K562 (cell line): ENCODE data around the gene HNRNPF. TPM values are rescaled to one million over a fixed set of nuclear protein-coding genes. Genes with fewer than 3 reads are reported as not detected.

Experiments
- CBFB ChIP-seq: sonication (generic); formaldehyde crosslinking; IDR thresholded peaks from 2 replicates; pipeline ENCODE4 v1.4.0; 2020; ENCODE audit warnings: mild to moderate bottlenecking, missing genetic modification reagents
- EP400 ChIP-seq: fragments of 450-650 bp; IDR thresholded peaks from 2 replicates; pipeline ENCODE4 v1.6.1; 2017; ENCODE audit warnings: antibody characterized with exemption, mild to moderate bottlenecking, moderate library complexity
- HDGF ChIP-seq: fragments of 450-650 bp; IDR thresholded peaks from 2 replicates; pipeline ENCODE4 v1.6.1; 2016
- HNRNPLL ChIP-seq: fragments of 200-400 bp; formaldehyde crosslinking; IDR thresholded peaks from 2 replicates; pipeline ENCODE4 v1.6.1; 2017; ENCODE audit warnings: low read length, low read depth, mild to moderate bottlenecking; ENCODE audit not compliant: poor library complexity, severe bottlenecking
- MCM7 ChIP-seq, 2 experiments: fragments of 450-650 bp; IDR thresholded peaks; 2 replicates each; pipeline ENCODE4 v1.6.1; 2016 to 2018
- MEF2D ChIP-seq: conservative IDR thresholded peaks from 2 replicates; pipeline ENCODE4 v1.6.1; 2016; ENCODE audit warnings: low read depth, missing genetic modification characterization, missing compliant biosample characterization
- NBN ChIP-seq: fragments of 450-650 bp; IDR thresholded peaks from 2 replicates; pipeline ENCODE4 v1.6.1; 2016; ENCODE audit warnings: low read depth, mild to moderate bottlenecking
- NR2C1 ChIP-seq, 2 experiments: fragments of 450-650 bp; IDR thresholded peaks; 2 replicates each; pipeline ENCODE4 v1.6.1; 2017; ENCODE audit warnings: mild to moderate bottlenecking in 2 of 2, antibody characterized with exemption in 1 of 2, inconsistent platforms in 1 of 2, missing compliant biosample characterization in 1 of 2, missing genetic modification characterization in 1 of 2
- POLR3A ChIP-seq: IDR thresholded peaks from 2 replicates; pipeline ENCODE4 v1.6.1; 2011; ENCODE audit warnings: borderline replicate concordance, mild to moderate bottlenecking, moderate library complexity; ENCODE audit not compliant: insufficient read length, insufficient read depth; ENCODE audit errors: extremely low read depth
- RBFOX2 ChIP-seq: fragments of 200-400 bp; formaldehyde crosslinking; IDR thresholded peaks from 2 replicates; pipeline ENCODE4 v1.6.1; 2017; ENCODE audit warnings: low read depth, mild to moderate bottlenecking, low read length, moderate library complexity
- RBM34 ChIP-seq: fragments of 200-400 bp; formaldehyde crosslinking; IDR thresholded peaks from 2 replicates; pipeline ENCODE4 v1.6.1; 2018; ENCODE audit warnings: low read length, borderline replicate concordance; ENCODE audit not compliant: insufficient read depth
- RFX7 ChIP-seq: fragments of 250-450 bp; sonication (Bioruptor Pico); IDR thresholded peaks from 2 replicates; pipeline ENCODE4 v1.5.1; 2021; ENCODE audit warnings: mild to moderate bottlenecking
- SIRT6 ChIP-seq: IDR thresholded peaks from one replicate; pipeline ENCODE4 v1.6.1; 2012; ENCODE audit warnings: low read depth, mild to moderate bottlenecking, control low read depth, inconsistent platforms, low read length, moderate library complexity
- SMARCA5 ChIP-seq: fragments of 450-650 bp; IDR thresholded peaks from 2 replicates; pipeline ENCODE4 v1.6.1; 2016
- SP2 ChIP-seq: IDR thresholded peaks from 2 replicates; pipeline ENCODE4 v1.6.1; 2011; ENCODE audit warnings: mild to moderate bottlenecking, low read depth, low read length, moderate library complexity; ENCODE audit not compliant: poor library complexity, severe bottlenecking; ENCODE audit errors: extremely low read depth
- SREBF1 ChIP-seq: fragments of 150-350 bp; IDR thresholded peaks from 2 replicates; pipeline ENCODE4 v1.6.1; 2014; ENCODE audit warnings: antibody characterized with exemption, low read depth, low read length, borderline replicate concordance
- TAF7 ChIP-seq: fragments of 450-650 bp; IDR thresholded peaks from 2 replicates; pipeline ENCODE4 v1.6.1; 2016; ENCODE audit warnings: missing genetic modification characterization, missing compliant biosample characterization
- TAL1 ChIP-seq: fragments of 450-650 bp; IDR thresholded peaks from 2 replicates; pipeline ENCODE4 v1.6.1; 2016; ENCODE audit warnings: mild to moderate bottlenecking
- WHSC1 ChIP-seq: IDR thresholded peaks from one replicate; pipeline ENCODE4 v1.6.1; 2012; ENCODE audit warnings: low read length, control low read depth, inconsistent platforms
- ZNF324 ChIP-seq: fragments of 250-450 bp; sonication (Bioruptor Pico); IDR thresholded peaks from 2 replicates; pipeline ENCODE4 v1.4.0; 2020; ENCODE audit warnings: mild to moderate bottlenecking
- ZNF584 ChIP-seq: fragments of 200-800 bp; sonication (Bioruptor generic); IDR thresholded peaks from 2 replicates; pipeline ENCODE4 v1.6.1; 2016; ENCODE audit warnings: low read depth, mild to moderate bottlenecking, missing genetic modification characterization, missing compliant biosample characterization
- ZNF589 ChIP-seq: fragments of 200-800 bp; sonication (Bioruptor generic); IDR thresholded peaks from 2 replicates; pipeline ENCODE4 v1.6.1; 2016; ENCODE audit warnings: low read depth, missing genetic modification characterization, missing compliant biosample characterization
- ZNF717 ChIP-seq: fragments of 250-450 bp; sonication (Bioruptor Pico); IDR thresholded peaks from 2 replicates; pipeline ENCODE4 v1.5.0; 2021
- ZNF75A ChIP-seq: fragments of 450-650 bp; formaldehyde crosslinking; IDR thresholded peaks from 2 replicates; pipeline ENCODE4 v1.4.0; 2020; ENCODE audit warnings: mild to moderate bottlenecking
- polyA plus RNA-seq, 8 experiments: library from polyadenylated mRNA; depleted of rRNA in 4 of 8; stranded (reverse) in 5 of 8; unstranded in 3 of 8; fragments of >200 nt; fragmentation: Nextera tagmentation in 2 of 8; fragmentation: Illumina TruSeq in 1 of 8; extraction: Ambion mirVana in 2 of 8; extraction: Trizol in 1 of 8; gene quantifications; 2 replicates each; pipeline versions ENCODE4 v1.2.1 to v1.2.3, GENCODE V29; 2011 to 2014; ENCODE audit warnings: inconsistent platforms in 1 of 8, missing spikeins in 1 of 8
- total RNA-seq, 7 experiments: library from RNA; depleted of rRNA in 6 of 7; stranded (reverse); fragments of >200 nt in 6 of 7; fragmentation: Illumina TruSeq in 2 of 7; extraction: Trizol in 2 of 7; gene quantifications; 2 replicates each; pipeline versions ENCODE4 v1.2.1 to v1.2.3, GENCODE V29; 2011 to 2021; ENCODE audit warnings: low replicate concordance in 1 of 7
- TF ChIP-seq, protein P1 (sequence below): fragments of 450-650 bp; conservative IDR thresholded peaks from 2 replicates; pipeline ENCODE4 v1.6.1; 2016; ENCODE audit warnings: missing genetic modification characterization, low read depth, mild to moderate bottlenecking, control low read depth, missing compliant biosample characterization
- TF ChIP-seq, protein P2 (sequence below): sonication (generic); formaldehyde crosslinking; IDR thresholded peaks from 2 replicates; pipeline ENCODE4 v1.8.1; 2023; ENCODE audit warnings: mild to moderate bottlenecking, missing genetic modification reagents, moderate library complexity
- TF ChIP-seq, protein P3 (sequence below): fragments of 250-450 bp; sonication (Bioruptor Pico); IDR thresholded peaks from 2 replicates; pipeline ENCODE4 v1.8.0; 2021; ENCODE audit warnings: borderline replicate concordance, mild to moderate bottlenecking, moderate library complexity; ENCODE audit not compliant: poor library complexity, severe bottlenecking

The HNRNPF gene
- total and polyA plus RNA-seq, 9 of the 15 experiments (the other 6 are each of a cell fraction or from before 2014, with no cell fraction given) = 192 to 489 (median 416) TPM

DNA sequence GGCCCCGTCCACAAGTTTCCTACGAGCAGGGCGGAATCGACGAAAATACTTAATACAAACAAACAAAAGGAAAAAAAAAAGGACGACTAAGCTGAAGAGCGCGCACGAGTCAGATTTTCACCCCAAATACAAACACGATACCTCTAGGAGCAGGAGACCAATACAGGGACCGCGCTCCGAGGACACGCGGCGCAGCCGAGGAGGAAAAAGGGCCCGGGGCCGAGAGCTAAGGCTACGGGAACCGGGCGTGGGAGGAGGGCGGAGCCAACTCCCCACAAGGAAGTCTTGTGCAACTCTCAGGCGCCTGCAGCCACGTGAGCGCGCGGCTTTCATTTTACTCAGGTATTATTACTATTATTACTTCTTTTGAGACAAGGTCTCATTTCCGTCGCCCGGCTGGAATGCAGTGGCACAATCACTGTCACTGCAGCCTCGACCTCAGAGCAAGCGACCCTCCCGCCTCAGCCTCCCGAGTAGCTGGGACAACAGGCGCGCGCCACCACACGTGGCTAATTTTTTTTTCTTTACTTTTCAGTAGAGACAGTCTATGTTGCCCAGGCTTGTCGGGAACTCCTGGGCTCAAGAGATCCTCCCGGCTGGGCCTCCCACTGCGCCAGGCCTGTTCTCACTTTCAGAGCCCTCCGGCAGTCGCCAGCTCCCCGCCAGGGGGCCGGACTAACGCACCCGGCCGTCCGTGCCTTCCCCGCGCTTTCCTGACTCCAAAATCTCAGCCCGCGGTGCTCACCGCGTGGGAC lies 1.2 kb downstream of the HNRNPF start (continued):
- TF ChIP-seq ZNF584 (CRISPR knock-in tag) (no peak), TAF7 (peak; percentile 92), ZNF75A (CRISPR knock-in tag) (peak; percentile 41; the same call in 1 of the 2 replicates), ZNF717 (no peak), NR2C1 (IDR thresholded peaks at IDR 0.05) (no peak), NR2C1 (tag; IDR thresholded peaks at IDR 0.05) (no peak), MEF2D (no peak), SREBF1 (no peak), HNRNPLL (no peak), SMARCA5 (peak; percentile 95), EP400 (no peak), POLR3A (no peak), RBFOX2 (peak; percentile 94), SP2 (peak; percentile 18), RBM34 (no peak), SIRT6 (no peak), HDGF (no peak; the same call in 1 of the 2 replicates), RFX7 (CRISPR knock-in tag) (no peak), MCM7 (IDR thresholded peaks at IDR 0.05) (0 out of 4 replicates have a peak, but pooled peaks of 1 of the 2 experiments have one; percentile 34), CBFB (CRISPR knock-in tag) (no peak), ZNF589 (CRISPR knock-in tag) (peak; percentile 67), NBN (peak; percentile 86; the same call in 1 of the 2 replicates), TAL1 (no peak), ZNF324 (CRISPR knock-in tag) (no peak), WHSC1 (no peak)
- TF ChIP-seq, protein P1, sequence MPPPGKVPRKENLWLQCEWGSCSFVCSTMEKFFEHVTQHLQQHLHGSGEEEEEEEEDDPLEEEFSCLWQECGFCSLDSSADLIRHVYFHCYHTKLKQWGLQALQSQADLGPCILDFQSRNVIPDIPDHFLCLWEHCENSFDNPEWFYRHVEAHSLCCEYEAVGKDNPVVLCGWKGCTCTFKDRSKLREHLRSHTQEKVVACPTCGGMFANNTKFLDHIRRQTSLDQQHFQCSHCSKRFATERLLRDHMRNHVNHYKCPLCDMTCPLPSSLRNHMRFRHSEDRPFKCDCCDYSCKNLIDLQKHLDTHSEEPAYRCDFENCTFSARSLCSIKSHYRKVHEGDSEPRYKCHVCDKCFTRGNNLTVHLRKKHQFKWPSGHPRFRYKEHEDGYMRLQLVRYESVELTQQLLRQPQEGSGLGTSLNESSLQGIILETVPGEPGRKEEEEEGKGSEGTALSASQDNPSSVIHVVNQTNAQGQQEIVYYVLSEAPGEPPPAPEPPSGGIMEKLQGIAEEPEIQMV = no peak
- TF ChIP-seq, protein P2, sequence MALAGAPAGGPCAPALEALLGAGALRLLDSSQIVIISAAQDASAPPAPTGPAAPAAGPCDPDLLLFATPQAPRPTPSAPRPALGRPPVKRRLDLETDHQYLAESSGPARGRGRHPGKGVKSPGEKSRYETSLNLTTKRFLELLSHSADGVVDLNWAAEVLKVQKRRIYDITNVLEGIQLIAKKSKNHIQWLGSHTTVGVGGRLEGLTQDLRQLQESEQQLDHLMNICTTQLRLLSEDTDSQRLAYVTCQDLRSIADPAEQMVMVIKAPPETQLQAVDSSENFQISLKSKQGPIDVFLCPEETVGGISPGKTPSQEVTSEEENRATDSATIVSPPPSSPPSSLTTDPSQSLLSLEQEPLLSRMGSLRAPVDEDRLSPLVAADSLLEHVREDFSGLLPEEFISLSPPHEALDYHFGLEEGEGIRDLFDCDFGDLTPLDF (CRISPR knock-in tag) = no peak; the same call in 1 of the 2 replicates
- TF ChIP-seq, protein P3, sequence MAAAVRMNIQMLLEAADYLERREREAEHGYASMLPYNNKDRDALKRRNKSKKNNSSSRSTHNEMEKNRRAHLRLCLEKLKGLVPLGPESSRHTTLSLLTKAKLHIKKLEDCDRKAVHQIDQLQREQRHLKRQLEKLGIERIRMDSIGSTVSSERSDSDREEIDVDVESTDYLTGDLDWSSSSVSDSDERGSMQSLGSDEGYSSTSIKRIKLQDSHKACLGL = peak; percentile 52
